HG02678 (cell line): Measurements from ENCODE around the gene GPRIN3.
"Not testable (repeated sequence)": the region's sequence is repeated elsewhere in the genome, so short reads cannot be mapped to it uniquely, and the experiment has no call there.

Experiments
- ATAC-seq: cut with Tn5 transposase; IDR thresholded peaks from one replicate; pipeline ENCODE4 v1.9.1; 2021; ENCODE audit warnings: mild to moderate bottlenecking, moderate library complexity; ENCODE audit not compliant: unreplicated experiment

GPRIN3 gene

DNA sequence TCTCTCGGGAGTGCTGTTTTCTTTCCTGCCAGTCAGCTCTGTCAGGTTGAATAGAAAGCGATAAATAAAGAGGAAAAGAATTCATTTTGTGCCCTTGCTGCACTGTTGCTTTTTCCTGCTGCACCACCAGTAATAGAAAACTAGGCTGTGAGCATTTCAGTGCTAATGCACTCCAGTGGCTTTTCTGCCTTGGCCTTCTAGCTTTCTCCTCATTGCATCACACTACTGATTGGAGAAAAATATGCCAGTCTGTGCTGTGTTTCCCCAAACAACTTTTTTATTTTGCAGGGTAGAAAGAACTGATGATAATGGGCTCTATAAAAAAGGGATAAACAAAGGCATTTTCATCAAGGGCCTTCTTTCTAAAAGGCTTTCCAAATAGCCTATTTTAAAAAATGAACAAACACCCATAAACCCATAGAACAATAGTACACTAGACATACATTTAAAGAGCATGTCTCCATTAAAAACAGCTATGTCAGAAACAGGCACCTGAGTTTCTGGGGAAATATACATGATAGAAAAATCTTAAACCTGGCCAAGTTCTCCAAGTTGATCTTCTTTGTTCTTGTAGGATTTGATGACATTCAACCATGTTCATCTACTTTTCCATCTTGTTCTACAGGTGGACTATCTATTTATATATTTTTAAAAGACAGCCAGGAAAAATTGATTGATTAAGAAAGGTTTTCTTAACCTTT is 86.3 kb downstream of the GPRIN3 start:
- ATAC-seq = no peak

DNA sequence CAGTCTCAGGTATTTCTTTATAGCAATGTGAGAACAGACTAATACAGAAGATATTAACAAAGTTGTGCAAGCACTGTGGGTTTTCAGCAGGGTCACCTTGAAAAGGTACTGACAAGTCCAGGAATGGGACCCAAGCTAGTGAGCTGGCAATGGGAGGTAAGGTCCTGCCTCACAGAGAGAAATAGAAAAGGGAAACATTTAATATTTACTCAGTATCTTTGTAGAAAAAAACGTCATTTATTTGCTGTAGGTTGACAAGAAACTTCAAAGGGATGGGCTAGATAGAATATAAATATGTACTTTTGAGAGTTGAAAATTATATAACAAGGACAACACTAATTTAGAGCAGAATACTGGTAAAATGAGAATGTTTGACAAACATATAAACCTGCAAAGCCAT is 89.0 kb downstream of the GPRIN3 start:
- no peak for ATAC-seq

DNA sequence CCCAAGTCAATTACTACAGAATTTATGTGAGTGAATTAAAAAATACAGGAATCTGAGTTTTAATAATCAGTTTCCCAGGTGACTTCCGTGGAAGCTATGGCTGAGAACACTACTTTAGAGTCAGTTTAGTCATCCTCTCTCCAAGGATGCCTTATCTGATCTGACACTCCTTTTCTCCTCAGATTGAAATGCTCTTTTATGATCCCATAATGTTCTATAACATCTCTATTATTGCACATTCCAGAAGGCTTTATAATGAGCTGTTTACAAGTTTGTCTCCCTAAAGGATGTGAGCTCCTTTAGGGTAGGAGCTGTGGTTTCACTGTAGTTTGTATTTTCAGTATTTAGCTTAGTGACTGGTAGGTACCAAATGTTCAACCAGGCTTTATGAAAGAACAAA is 90.0 kb downstream of the GPRIN3 start:
- ATAC-seq = no peak

DNA sequence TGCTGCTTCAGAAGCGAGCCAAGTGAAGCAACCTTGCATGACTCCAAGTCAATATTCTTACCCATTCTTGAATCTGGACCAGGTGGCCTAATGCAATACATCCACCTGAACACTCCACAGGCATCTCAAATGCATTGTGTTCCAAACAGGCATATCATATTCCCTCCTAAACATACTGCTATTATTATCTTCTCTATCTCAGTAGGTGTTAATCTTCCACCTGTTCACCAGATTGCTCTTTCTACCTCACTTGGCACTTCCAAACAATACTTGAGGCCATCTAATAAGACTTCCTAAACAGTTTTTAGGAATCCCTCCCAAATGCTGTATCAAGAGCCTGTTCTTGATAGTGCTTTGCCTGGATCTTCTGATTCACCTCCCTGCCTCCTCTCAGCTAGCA is 90.7 kb downstream of the GPRIN3 start:
- no peak for ATAC-seq

DNA sequence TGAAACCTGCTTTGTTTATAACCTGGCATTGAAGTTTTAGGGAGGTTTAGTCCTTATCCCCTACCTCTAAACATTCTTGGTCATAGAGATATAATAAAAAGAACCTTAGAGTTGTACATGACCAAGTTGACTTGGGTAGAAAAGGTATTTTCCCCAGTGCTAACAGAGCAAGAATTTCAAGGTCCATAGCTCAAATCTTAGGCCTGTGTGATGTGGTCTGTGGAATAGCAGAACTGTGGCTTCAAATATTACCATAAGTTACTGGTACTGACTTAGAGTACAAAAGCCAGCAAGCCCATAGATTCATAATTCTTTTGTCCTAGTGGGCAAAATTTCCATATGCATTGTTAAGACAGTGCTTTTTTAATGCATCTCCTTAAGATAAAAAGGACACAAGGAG is 91.2 kb downstream of the GPRIN3 start:
- ATAC-seq = no peak

DNA sequence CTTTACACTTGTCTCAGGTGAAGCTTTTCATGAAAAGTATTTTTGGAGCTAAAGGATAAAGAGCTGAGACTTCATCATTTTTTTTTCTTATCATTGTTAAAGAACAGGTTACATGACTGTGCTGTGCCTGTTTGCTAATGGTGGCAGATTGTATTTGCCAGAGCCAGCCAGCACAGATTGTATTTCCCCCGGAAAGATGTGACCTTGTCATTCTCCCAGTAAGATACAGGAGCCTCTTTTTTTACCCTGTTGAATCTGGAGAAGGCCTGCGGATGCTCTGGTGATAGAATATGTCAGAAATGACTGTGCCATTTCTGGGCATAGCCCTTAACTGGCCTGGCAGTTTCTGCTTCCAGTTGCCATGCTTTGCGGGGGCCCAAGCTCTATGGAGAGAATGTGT is 91.9 kb downstream of the GPRIN3 start:
- ATAC-seq = no peak

DNA sequence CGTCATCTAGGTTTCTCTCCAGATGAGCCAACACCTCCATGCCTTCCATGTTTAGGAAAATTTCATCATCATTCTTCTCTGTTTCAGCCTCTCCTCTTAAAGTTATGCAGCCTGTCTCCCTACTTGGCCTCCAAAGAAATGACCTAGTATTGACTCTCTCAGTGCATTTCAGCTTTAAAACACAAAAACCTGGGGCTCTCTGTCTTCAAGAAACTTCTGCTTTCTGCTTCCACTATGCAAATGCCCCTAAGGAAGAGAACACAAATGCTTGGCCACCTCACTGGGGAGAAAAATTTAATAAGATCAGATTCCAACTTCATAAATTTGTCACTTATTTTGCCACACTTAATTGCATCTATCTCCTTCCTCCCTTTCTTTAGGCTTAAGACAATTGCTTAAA is 93.3 kb downstream of the GPRIN3 start:
- ATAC-seq = no peak

DNA sequence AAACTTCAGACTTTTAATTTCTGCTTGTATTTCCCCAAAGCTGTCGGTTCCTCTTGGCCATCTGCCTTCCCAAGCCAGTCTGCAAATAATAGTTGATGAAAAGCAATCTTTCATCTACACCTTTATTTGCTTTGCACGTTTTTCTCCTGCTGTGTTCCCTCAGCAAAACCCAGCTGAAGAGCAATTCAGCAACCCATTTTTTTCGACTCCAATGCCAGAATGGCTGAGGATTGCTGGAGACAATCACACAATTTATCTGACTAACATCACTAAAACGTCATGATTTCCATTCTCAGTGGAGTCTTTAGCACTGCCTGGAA is 94.3 kb downstream of the GPRIN3 start:
- no peak for ATAC-seq

DNA sequence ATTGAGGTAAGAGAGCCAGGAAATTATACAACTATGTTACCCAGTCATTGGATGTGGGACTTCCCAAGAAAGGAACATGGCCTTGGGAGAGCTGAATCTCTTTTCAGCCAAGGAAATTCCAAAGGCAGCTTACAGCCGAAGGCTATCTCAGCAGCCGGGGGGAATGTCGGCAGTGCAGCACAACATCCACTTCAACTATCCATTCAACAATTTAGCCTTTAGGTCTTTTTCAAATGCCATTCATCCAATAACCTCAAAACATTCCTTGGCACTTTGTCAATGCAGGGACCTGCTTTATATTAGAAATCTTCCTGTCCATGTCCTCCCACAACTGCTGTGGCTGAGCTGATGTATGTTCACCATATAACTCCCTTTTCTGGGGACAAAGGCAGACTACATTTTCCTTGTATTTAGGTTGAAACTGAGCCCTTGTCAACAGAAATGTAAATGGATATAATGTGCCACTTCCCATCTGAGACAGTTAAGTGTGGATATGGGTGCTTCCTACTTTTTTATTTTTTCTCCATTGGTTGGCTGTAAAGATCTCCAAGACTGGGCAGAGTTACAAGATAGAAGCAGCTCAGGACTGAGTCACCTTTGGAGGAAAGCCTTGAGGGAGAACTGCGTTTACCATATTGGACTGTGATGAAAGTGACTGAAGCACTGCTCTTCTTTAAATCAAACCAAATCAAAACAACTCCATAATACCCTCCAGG is 94.8 kb downstream of the GPRIN3 start:
- no peak for ATAC-seq

DNA sequence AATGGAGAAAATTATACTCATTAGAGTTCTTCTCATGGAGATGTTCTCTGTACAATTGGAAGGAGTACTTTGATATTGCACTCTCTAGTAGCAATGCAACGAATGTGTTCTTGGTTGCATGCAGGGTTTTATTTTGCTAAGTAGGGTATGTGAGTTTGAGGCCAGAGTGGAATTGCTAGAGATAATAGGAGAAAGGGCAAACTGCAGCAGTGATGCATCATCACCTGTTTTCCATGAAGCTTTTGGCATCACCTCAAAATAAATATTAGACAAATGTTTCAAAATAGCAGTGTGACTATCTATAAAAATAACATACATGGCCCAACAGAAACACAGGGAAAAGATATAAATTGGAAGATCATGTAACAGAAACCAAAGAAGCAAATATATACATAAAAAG is 103.0 kb downstream of the GPRIN3 start:
- no peak for ATAC-seq

DNA sequence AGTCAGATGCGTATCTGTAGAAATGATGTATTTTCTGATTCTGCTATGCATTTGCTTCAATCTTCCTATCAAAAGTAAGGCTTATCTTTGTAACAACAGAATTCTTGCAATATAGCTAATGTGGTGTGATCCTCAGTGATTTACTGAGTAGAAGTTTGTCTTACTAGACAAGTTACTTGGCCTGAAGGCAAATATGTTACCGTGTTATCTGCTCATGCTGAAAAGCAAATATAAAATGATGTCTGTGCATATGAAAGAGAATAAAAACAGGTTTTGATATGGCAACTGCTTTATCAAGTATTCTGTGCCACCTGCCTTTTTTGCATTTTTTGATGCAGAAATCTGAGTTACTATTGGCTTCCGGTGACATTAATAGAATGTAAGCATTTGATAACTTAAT is 103.7 kb downstream of the GPRIN3 start:
- no peak for ATAC-seq

DNA sequence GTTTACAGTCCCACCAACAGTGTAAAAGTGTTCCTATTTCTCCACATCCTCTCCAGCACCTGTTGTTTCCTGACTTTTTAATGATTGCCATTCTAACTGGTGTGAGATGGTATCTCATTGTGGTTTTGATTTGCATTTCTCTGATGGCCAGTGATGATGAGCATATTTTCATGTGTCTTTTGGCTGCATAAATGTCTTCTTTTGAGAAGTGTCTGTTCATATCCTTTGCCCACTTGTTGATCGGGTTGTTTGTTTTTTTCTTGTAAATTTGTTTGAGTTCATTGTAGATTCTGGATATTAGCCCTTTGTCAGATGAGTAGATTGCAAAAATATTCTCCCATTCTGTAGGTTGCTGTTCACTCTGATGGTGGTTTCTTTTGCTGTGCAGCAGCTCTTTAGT is 108.2 kb downstream of the GPRIN3 start:
- not testable (repeated sequence) for ATAC-seq

DNA sequence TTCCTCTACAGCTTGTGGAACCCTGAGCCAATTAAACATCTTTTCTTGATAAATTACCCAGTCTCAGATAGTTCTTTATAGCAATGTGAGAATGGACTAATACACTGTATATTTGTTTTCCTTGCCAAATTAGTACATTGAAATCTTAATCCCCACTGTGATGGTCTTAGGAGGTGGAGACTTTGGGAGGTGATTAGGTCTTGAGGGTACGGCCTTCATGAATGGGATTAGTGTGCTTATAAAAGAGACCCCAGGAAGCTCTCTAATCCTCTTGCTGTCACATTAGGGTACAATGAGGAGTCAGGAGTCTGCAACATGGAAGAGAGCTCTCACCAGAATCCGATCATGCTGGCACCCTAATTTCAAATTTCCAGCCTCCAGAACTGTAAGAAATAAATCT is 109.7 kb downstream of the GPRIN3 start:
- no peak for ATAC-seq

DNA sequence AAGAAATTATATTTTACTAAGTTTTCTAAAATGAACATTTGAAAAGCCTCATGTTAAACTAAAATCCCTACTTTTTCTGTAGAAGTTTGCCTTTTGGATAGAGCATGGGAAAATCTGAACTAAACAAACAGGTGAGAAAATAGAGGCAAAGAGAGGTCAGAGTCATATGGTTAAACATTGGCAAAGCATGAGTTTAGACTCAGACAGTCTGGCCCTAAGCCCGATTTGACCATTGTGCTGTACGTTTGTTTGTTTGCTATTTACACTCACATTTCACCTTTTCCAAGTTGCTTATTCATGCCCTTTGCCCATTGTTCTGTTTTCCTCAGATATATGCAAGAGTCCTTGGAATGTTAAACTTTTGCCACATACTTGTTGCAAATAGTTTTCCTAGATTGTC is 110.9 kb downstream of the GPRIN3 start:
- no peak for ATAC-seq

DNA sequence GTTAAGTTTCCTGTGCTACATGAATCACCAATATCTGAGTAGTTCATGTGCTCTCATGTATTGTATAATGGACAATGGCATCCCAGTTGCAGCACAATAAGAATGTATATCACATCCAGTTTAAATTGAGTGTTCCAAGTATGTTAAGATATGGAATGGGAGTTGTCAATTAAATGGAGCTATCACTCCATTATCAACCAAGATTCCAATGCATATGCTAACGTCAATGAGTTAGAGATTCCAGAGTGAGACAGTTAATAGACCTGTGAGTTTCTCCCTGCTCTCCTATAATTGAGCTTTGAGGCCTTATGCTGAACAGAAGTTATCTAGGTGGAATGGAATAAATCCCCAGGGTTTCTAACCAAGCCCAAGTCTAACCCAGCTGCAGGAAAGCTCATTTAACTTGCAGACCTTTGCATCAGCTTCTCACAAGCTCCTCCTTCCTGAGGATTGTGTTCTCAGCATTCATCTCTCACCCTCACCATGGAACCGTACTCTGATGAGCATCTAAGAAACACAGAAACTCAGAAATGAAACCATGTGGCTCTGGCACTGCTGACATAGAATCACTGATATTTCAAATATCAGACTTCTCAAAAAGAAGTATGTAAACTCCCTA is 111.4 kb downstream of the GPRIN3 start:
- ATAC-seq = no peak

DNA sequence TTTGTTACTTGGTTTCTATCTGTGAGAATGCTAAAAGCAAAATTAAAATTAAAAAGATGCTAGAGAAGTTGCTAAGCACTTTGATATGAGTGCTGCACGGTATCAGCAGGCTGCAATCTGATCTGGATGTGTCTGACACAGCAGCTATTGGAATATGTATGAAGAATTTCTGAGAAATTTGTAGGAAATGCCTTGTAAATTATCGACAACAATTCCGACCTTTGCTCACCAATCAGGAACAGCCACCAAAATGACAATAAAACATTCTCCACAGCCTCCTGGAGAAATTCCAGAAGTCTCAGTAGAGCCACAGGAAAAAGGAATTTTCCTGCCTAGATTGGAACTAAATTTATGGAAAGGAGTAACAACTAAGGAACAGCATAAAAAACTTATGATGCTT is 113.8 kb downstream of the GPRIN3 start:
- no peak for ATAC-seq
